Measurements from ENCODE around the gene EPS15.

Gene EPS15

GRCh38 chr1:51517361-51518032, 1.6 kb downstream of the EPS15 start:
- no peaks in the 10 kb centered on the region for H3K9me2 ChIP-seq (replicated peaks; ENCODE audit: low read depth, low read length)
- peaks cover 16% of the 10 kb centered on the region for H3F3A ChIP-seq (ENCODE audit: low read depth)
- no peak overlapping the region; the same call in 1 of the 2 replicates for H2AFZ ChIP-seq (ENCODE audit: low read length)
- H3K79me2 ChIP-seq (ENCODE audit: insufficient read depth, low read length), result peaks cover 63% of the 10 kb centered on the region
- peaks cover 71% of the 10 kb centered on the region for H3K4me1 ChIP-seq (ENCODE audit: insufficient read depth, low read length, poor library complexity, severe bottlenecking)
- H4K20me1 ChIP-seq (ENCODE audit: insufficient read depth, low read length, poor library complexity, severe bottlenecking), result peaks cover 52% of the 10 kb centered on the region
- no peaks in the 10 kb centered on the region for H3K9me3 ChIP-seq (ENCODE audit: insufficient read depth, low read depth, low read length)
- no peaks in the 10 kb centered on the region for H3K36me3 ChIP-seq (ENCODE audit: insufficient read depth, low read length)
- peak overlapping the region; percentile 91 for H3K9ac ChIP-seq (ENCODE audit: low read depth, low read length, poor library complexity, severe bottlenecking)
- no peaks in the 10 kb centered on the region for H3K27me3 ChIP-seq (ENCODE audit: insufficient read depth, low read length, poor library complexity, severe bottlenecking)
- H3K4me2 ChIP-seq (ENCODE audit: low read depth, low read length, poor library complexity, severe bottlenecking), result peak overlapping the region; percentile 88
- H3K4me3 ChIP-seq (ENCODE audit: low read length, poor library complexity, severe bottlenecking), result peak overlapping the region; percentile 98
- TF ChIP-seq CTCF (conservative IDR thresholded peaks at IDR 0.05; ENCODE audit: low read length) (no peak), EZH2phosphoT487 (IDR thresholded peaks at IDR 0.05; ENCODE audit: borderline replicate concordance) (no peak)

GRCh38 chr1:51516649-51517158, 2.4 kb downstream of the EPS15 start:
- no peaks in the 10 kb centered on the region for H3K9me2 ChIP-seq (replicated peaks; ENCODE audit: low read depth, low read length)
- no peak overlapping the region for H2AFZ ChIP-seq (ENCODE audit: low read length)
- peak overlapping the region; percentile 88 for H3K4me2 ChIP-seq (ENCODE audit: low read depth, low read length, poor library complexity, severe bottlenecking)
- H3K9me3 ChIP-seq (ENCODE audit: insufficient read depth, low read depth, low read length), result no peaks in the 10 kb centered on the region
- H4K20me1 ChIP-seq (ENCODE audit: insufficient read depth, low read length, poor library complexity, severe bottlenecking), result peaks cover 60% of the 10 kb centered on the region
- H3K4me3 ChIP-seq (ENCODE audit: low read length, poor library complexity, severe bottlenecking), result peak overlapping the region; percentile 98
- TF ChIP-seq EZH2phosphoT487 (IDR thresholded peaks at IDR 0.05; ENCODE audit: borderline replicate concordance), result no peak
- no peak for TF ChIP-seq CTCF (conservative IDR thresholded peaks at IDR 0.05; ENCODE audit: low read length)
- peak overlapping the region; percentile 91 for H3K9ac ChIP-seq (ENCODE audit: low read depth, low read length, poor library complexity, severe bottlenecking)
- peaks cover 79% of the 10 kb centered on the region for H3K4me1 ChIP-seq (ENCODE audit: insufficient read depth, low read length, poor library complexity, severe bottlenecking)
- H3F3A ChIP-seq (ENCODE audit: low read depth), result peaks cover 16% of the 10 kb centered on the region
- H3K27me3 ChIP-seq (ENCODE audit: insufficient read depth, low read length, poor library complexity, severe bottlenecking), result no peaks in the 10 kb centered on the region
- H3K79me2 ChIP-seq (ENCODE audit: insufficient read depth, low read length), result peaks cover 71% of the 10 kb centered on the region
- H3K36me3 ChIP-seq (ENCODE audit: insufficient read depth, low read length), result no peaks in the 10 kb centered on the region

- Histone ChIP-seq H3K36me3 (ENCODE audit: insufficient read depth, low read length) (no peaks in the 10 kb centered on the region), H3K9me2 (replicated peaks; ENCODE audit: low read depth, low read length) (no peaks in the 10 kb centered on the region), H3K4me2 (ENCODE audit: low read depth, low read length, poor library complexity, severe bottlenecking) (peak overlapping the region; percentile 88), H3K4me1 (ENCODE audit: insufficient read depth, low read length, poor library complexity, severe bottlenecking) (peaks cover 79% of the 10 kb centered on the region), H3K4me3 (ENCODE audit: low read length, poor library complexity, severe bottlenecking) (peak overlapping the region; percentile 98), H3K9me3 (ENCODE audit: insufficient read depth, low read depth, low read length) (no peaks in the 10 kb centered on the region), H3K79me2 (ENCODE audit: insufficient read depth, low read length) (peaks cover 76% of the 10 kb centered on the region), H3F3A (ENCODE audit: low read depth) (peaks cover 16% of the 10 kb centered on the region), H3K9ac (ENCODE audit: low read depth, low read length, poor library complexity, severe bottlenecking) (peak overlapping the region; percentile 91), H2AFZ (ENCODE audit: low read length) (no peak overlapping the region), H3K27me3 (ENCODE audit: insufficient read depth, low read length, poor library complexity, severe bottlenecking) (no peaks in the 10 kb centered on the region), H4K20me1 (ENCODE audit: insufficient read depth, low read length, poor library complexity, severe bottlenecking) (peaks cover 64% of the 10 kb centered on the region)
- TF ChIP-seq CTCF (conservative IDR thresholded peaks at IDR 0.05; ENCODE audit: low read length) (no peak), EZH2phosphoT487 (IDR thresholded peaks at IDR 0.05; ENCODE audit: borderline replicate concordance) (no peak)
Measured at GRCh38 chr1:51515982-51516648, 3.0 kb downstream of the EPS15 start.

Measured in Loucy (cell line).